Activated CD8-positive, alpha-beta memory T cell treated with anti-CD3 and anti-CD28 coated beads for 36 hours (primary cell): ENCODE data around the gene ZNF578. TPM values are rescaled to one million over a fixed set of nuclear protein-coding genes. Genes with fewer than 3 reads are reported as not detected.
"Not testable (repeated sequence)": the region's sequence is repeated elsewhere in the genome, so short reads cannot be mapped to it uniquely, and the experiment has no call there.

Experiments
- CTCF ChIA-PET: fragments of 350-600 bp; sonication (Branson Sonifier 250); formaldehyde crosslinking; loops from one replicate; lab custom pipeline; 2021; ENCODE audit warnings: antibody characterized with exemption; lab: Charles Lee
- POLR2A ChIA-PET: fragments of 350-600 bp; sonication (Branson Sonifier 250); formaldehyde crosslinking; loops from one replicate; lab custom pipeline; 2021; ENCODE audit warnings: antibody characterized with exemption; lab: Charles Lee
- total RNA-seq, 2 experiments: library from RNA; stranded (reverse); gene quantifications; one replicate each; pipeline ENCODE4 v1.2.3, GENCODE V29; 2021

Gene ZNF578
- total RNA-seq: under 1 TPM; 0.48 to 0.73 TPM

DNA sequence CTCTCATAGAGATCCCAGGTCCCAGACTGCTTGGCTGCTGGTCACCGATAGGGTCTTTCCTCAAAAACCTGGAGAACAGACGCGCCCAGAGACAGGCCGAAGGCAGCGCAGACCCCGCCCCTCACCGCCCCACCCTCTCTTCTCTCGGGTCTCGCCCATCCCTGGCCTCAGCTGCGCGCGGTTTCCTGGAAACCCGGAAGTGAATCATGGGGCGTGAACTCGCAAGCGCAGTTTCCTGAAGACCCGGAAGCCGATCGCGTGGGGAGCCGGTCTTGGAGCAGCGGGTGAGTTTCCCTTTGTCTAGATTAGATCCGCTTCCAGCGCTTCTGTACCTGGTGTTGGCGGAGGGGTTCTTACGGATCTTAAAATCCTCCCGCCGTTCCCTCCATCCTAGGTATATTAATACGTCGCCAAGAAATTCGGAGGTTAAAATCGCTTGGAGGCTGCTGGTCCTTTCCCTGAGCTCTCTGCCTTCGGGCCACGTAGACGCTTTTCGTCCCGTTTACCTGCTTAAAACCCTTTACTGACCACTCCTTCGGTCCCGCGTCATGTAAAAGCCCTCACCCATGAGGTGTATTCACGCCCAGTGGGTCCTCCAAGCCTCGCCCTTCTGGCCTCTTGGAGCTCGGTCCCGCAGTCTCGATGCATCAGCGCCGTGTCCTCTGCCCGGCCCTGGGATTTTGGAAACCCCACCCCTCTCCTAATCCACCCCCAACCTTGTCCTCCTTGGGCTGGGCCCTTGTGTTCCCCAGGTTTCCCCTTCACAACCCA, at the start of gene ZNF578:
ZNF578 (plus strand) TSS at position 230 of the 771 bp plus-strand sequence. CDS start 48,293 bp downstream, outside the sequence.
- POLR2A ChIA-PET: no interaction called here
- CTCF ChIA-PET: no interaction called here

- CTCF ChIA-PET: no interaction called here
- POLR2A ChIA-PET: no interaction called here
These were observed 43.1 kb upstream of the ZNF578 start for GRCh38 chr19:52410276-52410675.

DNA sequence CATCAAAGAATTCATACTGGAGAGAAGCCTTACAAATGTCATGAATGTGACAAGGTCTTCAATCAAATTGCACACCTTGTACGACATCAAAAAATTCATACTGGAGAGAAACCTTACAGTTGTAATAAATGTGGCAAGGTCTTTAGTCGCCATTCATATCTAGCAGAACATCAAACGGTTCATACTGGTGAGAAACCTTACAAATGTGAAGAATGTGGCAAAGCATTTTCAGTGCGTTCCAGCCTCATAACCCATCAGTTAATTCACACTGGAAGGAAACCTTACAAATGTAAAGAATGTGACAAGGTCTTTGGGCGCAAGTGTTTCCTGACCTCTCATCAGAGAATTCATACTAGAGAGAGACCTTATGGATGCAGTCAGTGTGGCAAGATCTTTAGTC, 37.6 kb upstream of the ZNF578 start:
- CTCF ChIA-PET: no interaction called here
- POLR2A ChIA-PET: no interaction called here

GRCh38 chr19:52428937-52429336, 24.4 kb upstream of the ZNF578 start, which contains the start of gene ZNF534:
ZNF534 (plus strand) TSS chr19:52429148; CDS start chr19:52431475, 2,327 bp downstream.
- ChIA-PET POLR2A (no interaction called here), CTCF (no interaction called here)

DNA sequence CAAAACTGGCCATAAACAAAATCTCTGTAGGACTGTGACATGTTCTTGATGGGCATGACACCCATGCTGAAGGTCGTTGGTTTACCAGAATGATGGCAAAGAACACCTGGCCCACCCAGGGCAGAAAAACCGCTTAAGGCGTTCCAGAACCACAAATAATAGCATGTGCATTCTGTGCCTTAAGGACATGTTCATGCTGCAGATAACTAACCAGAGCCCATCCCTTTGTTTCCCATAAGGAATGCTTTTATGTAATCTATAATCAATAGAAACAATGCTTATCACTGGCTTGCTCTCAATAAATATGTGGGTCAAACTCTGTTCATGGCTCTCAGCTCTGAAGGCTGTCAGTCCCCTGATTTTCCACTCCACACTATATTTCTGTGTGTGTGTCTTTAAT, 11.2 kb upstream of the ZNF578 start:
- ChIA-PET CTCF (no interaction called here), POLR2A (no interaction called here)

- ChIA-PET CTCF (interaction anchor here (0.6 kb wide), 1 partner anchor 11 kb away, joined by 3 read pairs; no protein-coding TSS in a partner anchor), POLR2A (no interaction called here)
These were observed 8.8 kb upstream of the ZNF578 start for GRCh38 chr19:52444506-52444905.

DNA sequence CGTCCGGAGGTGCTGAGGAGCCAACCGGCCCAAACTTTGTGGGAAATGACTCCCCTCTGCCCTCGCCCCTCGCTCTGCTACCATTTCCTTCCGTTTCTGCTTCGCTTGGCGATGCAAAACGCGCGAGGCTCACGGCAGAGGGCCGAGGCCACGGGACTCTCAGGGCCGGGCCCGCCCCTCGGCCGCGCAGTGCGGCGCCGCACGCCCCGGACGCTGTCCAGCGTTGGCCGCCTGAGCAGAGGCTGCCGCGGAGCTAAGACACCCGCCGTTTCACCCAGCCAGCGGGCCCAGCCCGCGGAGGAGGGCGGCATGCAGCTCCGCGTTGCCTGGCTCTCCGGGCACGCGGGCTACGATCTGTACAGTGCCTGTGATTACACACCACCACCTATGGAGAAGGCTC, 2.1 kb upstream of the ZNF578 start:
- POLR2A ChIA-PET: no interaction called here
- CTCF ChIA-PET: no interaction called here

DNA sequence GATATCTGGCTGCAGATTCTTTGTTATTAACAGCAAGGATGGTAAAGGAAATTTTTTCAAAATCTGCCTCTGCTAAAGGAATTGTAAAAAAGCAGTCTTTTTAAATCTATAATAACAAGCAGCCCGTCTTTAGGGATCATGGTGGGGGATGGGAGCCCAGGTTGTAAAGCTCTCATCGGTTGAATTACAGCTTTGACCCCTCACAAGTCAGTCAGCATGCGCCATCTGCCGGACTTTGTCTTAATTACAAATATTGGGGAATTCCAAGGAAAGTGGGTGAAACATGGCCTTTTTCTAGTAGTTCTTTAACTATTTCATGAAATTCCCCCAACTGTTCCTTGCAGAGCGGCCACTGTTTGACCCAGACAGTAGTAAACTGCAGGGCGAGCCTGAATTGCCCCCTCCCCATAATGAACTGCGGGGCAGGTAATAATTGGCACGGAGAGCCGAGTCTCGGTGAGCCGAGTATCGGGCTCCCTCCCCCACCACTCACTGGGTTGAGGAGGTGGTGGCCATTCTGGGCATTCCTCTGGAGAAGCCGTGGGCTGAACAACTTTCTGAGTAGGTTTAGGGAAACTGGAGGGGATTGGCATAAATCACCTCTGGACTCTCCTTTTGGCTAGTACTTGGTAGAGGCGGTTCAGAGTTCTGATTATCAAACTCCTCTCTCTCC, 11.6 kb downstream of the ZNF578 start:
- POLR2A ChIA-PET: no interaction called here
- CTCF ChIA-PET: no interaction called here

GRCh38 chr19:52473655-52474350, 20.4 kb downstream of the ZNF578 start:
- POLR2A ChIA-PET: no interaction called here
- CTCF ChIA-PET: no interaction called here

DNA sequence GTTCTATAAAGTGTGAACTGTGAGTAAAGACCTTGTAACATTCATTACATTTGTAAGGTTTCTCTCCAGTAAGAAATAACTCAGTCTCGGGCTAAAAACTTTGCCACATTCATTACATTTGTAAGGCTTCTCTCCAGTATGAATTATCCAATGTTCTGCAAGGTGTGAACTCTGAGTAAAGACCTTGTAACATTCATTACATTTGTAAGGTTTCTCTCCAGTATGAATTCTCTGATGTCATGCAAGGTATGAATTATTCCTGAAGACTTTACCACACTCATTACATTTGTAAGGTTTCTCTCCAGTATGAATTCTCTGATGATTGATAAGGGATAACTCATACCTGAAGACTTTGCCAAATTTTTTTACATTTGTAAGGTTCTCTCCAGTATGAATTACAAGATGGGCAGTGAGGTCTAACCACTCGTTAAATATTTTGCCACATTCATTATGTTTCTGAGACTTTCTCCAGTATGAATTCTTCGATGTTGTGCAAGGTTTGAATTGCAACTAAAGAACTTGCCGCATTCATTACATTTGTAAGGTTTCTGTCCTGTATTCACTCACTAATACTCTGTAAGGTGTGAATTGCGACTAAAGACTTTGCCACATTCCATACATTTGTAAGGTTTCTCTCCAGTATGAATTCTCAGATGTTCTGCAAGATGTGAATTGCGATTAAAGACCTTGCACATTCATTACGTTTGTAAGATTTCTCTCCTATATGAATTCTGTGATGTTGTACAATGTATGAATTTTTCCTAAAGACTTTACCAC, 21.2 kb downstream of the ZNF578 start:
- ChIA-PET POLR2A (no interaction called here), CTCF (no interaction called here)

- CTCF ChIA-PET, POLR2A ChIA-PET: not testable (repeated sequence)
These were observed 30.9 kb downstream of the ZNF578 start for GRCh38 chr19:52484111-52484743.

GRCh38 chr19:52485064-52485463, 31.7 kb downstream of the ZNF578 start:
- CTCF ChIA-PET: not testable (repeated sequence)

DNA sequence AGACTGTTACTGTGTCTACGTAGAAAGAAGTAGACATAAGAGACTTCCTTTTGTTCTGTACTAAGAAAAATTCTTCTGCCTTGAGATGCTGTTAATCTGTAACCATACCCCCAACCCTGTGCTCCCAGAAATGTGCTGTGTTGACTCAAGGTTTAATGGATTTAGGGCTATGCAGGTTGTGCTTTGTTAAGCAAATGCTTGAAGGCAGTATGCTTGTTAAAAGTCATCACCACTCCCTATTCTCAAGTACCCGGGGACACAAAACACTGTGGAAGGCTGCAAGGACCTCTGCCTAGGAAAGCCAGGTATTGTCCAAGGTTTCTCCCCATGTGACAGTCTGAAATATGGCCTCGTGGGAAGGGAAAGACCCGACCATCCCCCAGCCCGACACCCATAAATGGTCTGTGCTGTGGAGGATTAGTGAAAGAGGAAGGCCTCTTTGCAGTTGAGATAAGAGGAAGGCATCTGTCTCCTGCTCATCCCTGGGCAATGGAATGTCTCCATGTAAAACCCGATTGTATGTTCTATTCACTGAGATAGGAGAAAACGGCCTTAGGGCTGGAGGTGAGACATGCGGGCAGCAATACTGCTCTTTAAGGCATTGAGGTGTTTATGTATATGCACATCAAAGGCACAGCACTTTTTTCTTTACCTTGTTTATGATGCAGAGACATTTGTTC, 32.3 kb downstream of the ZNF578 start:
- CTCF ChIA-PET, POLR2A ChIA-PET: not testable (repeated sequence)

More at GRCh38 chr19:52485064-52485463, 31.7 kb downstream of the ZNF578 start:
- POLR2A ChIA-PET: not testable (repeated sequence)

GRCh38 chr19:52492201-52492993, 39.0 kb downstream of the ZNF578 start:
- CTCF ChIA-PET: no interaction called here
- POLR2A ChIA-PET: no interaction called here

- ChIA-PET CTCF (no interaction called here), POLR2A (no interaction called here)
These were observed 39.7 kb downstream of the ZNF578 start for GRCh38 chr19:52492994-52493470.

DNA sequence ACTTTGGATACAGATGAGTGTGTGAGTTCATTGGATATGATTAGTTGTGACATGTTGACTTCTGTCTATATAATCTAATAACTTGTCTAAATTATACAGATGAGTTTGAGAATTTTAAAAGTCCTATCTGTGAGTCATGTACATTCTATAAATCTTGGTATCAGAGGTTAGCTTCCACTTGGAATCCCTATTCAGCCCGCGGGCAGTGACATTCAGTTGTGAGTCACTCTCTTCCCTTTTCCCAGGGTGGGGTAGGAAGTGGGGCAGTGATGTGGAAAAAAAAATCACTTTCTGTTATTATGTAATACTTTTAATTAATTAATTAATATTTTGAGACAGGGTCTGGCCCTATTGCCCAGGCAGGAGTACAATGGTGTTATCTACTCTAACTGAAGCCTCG, 41.2 kb downstream of the ZNF578 start:
- ChIA-PET POLR2A (no interaction called here), CTCF (no interaction called here)

DNA sequence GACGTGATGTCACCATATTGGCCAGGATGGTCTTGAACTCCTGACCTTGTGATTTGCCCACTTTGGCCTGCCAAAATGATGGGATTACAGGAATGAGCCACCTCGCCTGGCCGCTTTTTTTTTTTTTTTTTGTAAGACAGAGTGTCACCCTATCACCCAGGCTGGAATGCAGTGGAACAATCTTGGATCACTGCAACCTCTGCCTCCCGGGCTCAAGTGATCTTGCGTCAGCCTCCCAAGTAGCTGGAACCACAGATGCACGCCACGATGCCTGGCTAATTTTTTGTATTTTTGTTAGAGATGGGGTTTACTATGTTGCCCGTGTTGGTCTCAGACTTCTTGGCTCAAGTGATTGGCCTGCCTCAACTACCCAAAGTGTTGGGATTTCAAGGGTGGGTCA, 45.2 kb downstream of the ZNF578 start:
- POLR2A ChIA-PET: no interaction called here
- CTCF ChIA-PET: no interaction called here

- POLR2A ChIA-PET, CTCF ChIA-PET: not testable (repeated sequence)
These were observed 47.1 kb downstream of the ZNF578 start for GRCh38 chr19:52500474-52500873.
